ENCODE measurements around the gene EEFSEC. TPM values are rescaled to one million over a fixed set of nuclear protein-coding genes. Genes with fewer than 3 reads are reported as not detected.

Gene EEFSEC
- polyA plus RNA-seq, 1 donor (not counting 4 experiments of a cell fraction or from before 2014, with no cell fraction given) = 8.7 TPM

GRCh38 chr3:128352326-128352725, 199.0 kb downstream of the EEFSEC start:
- DNase-seq (ENCODE audit: low read depth, low spot score) = no peak
- Histone ChIP-seq H3K4me1 (ENCODE audit: control insufficient read depth, extremely low read depth, insufficient read depth, low read length) (no peaks in the 10 kb centered on the region), H3K9me1 (ENCODE audit: control insufficient read depth, extremely low read depth, insufficient read depth, low read length) (no peaks in the 10 kb centered on the region), H3K79me2 (ENCODE audit: control insufficient read depth, insufficient read depth, low read length) (no peaks in the 10 kb centered on the region), H4K20me1 (ENCODE audit: control insufficient read depth, extremely low read depth, insufficient read depth, low read length) (no peaks in the 10 kb centered on the region), H3K9me3 (ENCODE audit: control insufficient read depth, low read depth, low read length) (no peaks in the 10 kb centered on the region), H3K4me3 (ENCODE audit: control insufficient read depth in 2 of 3, extremely low read depth in 1 of 3, insufficient read depth in 2 of 3, low read depth in 1 of 3, low read length in 3 of 3) (no peak overlapping the region), H2AFZ (ENCODE audit: control insufficient read depth, low read length) (no peak overlapping the region), H3K4me2 (ENCODE audit: control insufficient read depth, extremely low read depth, insufficient read depth, low read depth, low read length) (no peak overlapping the region), H3K9ac (ENCODE audit: control insufficient read depth, extremely low read depth, insufficient read depth, low read length) (no peak overlapping the region), H3K36me3 (ENCODE audit: control insufficient read depth in 2 of 2, extremely low read depth in 1 of 2, insufficient read depth in 2 of 2, low read length in 2 of 2) (no peaks in the 10 kb centered on the region), H3K27me3 (ENCODE audit: control insufficient read depth, extremely low read depth, insufficient read depth, low read length) (no peaks in the 10 kb centered on the region), H3K27ac (ENCODE audit: control insufficient read depth, insufficient read depth, low read length) (no peak overlapping the region)
- no peak for FAIRE-seq
- dilution Hi-C loops (cut with MboI; ENCODE audit: extremely low pct_ligation_motif_present, low sequenced_read_pairs) = no loop called here
- TF ChIP-seq CTCF (optimal IDR thresholded peaks at IDR 0.05 in 1 of 3, IDR thresholded peaks at IDR 0.05 in 1 of 3, conservative IDR thresholded peaks at IDR 0.05 in 1 of 3; ENCODE audit: extremely low read depth in 1 of 3, insufficient read depth in 2 of 3, low read length in 3 of 3) (no peak), EZH2 (IDR thresholded peaks at IDR 0.05; ENCODE audit: low read length) (no peak)

- TF ChIP-seq EZH2 (IDR thresholded peaks at IDR 0.05; ENCODE audit: low read length) (no peak), CTCF (optimal IDR thresholded peaks at IDR 0.05 in 1 of 3, IDR thresholded peaks at IDR 0.05 in 1 of 3, conservative IDR thresholded peaks at IDR 0.05 in 1 of 3; ENCODE audit: extremely low read depth in 1 of 3, insufficient read depth in 2 of 3, low read length in 3 of 3) (no peak)
- FAIRE-seq = no peak
- Histone ChIP-seq H3K9ac (ENCODE audit: control insufficient read depth, extremely low read depth, insufficient read depth, low read length) (no peak overlapping the region), H3K9me3 (ENCODE audit: control insufficient read depth, low read depth, low read length) (no peaks in the 10 kb centered on the region), H3K27ac (ENCODE audit: control insufficient read depth, insufficient read depth, low read length) (no peak overlapping the region), H3K9me1 (ENCODE audit: control insufficient read depth, extremely low read depth, insufficient read depth, low read length) (no peaks in the 10 kb centered on the region), H3K79me2 (ENCODE audit: control insufficient read depth, insufficient read depth, low read length) (no peaks in the 10 kb centered on the region), H4K20me1 (ENCODE audit: control insufficient read depth, extremely low read depth, insufficient read depth, low read length) (no peaks in the 10 kb centered on the region), H3K36me3 (ENCODE audit: control insufficient read depth in 2 of 2, extremely low read depth in 1 of 2, insufficient read depth in 2 of 2, low read length in 2 of 2) (peaks cover 0 to 3% of the 10 kb centered on the region in 2 experiments), H3K4me1 (ENCODE audit: control insufficient read depth, extremely low read depth, insufficient read depth, low read length) (no peaks in the 10 kb centered on the region), H3K27me3 (ENCODE audit: control insufficient read depth, extremely low read depth, insufficient read depth, low read length) (no peaks in the 10 kb centered on the region), H3K4me2 (ENCODE audit: control insufficient read depth, extremely low read depth, insufficient read depth, low read depth, low read length) (no peak overlapping the region), H3K4me3 (ENCODE audit: control insufficient read depth in 2 of 3, extremely low read depth in 1 of 3, insufficient read depth in 2 of 3, low read depth in 1 of 3, low read length in 3 of 3) (no peak overlapping the region), H2AFZ (ENCODE audit: control insufficient read depth, low read length) (no peak overlapping the region)
- no peak for DNase-seq (ENCODE audit: low read depth, low spot score)
- dilution Hi-C loops (cut with MboI; ENCODE audit: extremely low pct_ligation_motif_present, low sequenced_read_pairs) = no loop called here
These were observed 200.2 kb downstream of the EEFSEC start for GRCh38 chr3:128353361-128353965.
